GM19043 (cell line): Measurements from ENCODE around the gene TMEM240.
A peak's percentile ranks its signal among the peaks of the same experiment; 100 is the strongest.
"Not testable (repeated sequence)": the region's sequence is repeated elsewhere in the genome, so short reads cannot be mapped to it uniquely, and the experiment has no call there.

Experiments
- ATAC-seq: cut with Tn5 transposase; IDR thresholded peaks from one replicate; pipeline ENCODE4 v1.9.1; 2021; ENCODE audit warnings: low read depth; ENCODE audit not compliant: unreplicated experiment

The TMEM240 gene

DNA sequence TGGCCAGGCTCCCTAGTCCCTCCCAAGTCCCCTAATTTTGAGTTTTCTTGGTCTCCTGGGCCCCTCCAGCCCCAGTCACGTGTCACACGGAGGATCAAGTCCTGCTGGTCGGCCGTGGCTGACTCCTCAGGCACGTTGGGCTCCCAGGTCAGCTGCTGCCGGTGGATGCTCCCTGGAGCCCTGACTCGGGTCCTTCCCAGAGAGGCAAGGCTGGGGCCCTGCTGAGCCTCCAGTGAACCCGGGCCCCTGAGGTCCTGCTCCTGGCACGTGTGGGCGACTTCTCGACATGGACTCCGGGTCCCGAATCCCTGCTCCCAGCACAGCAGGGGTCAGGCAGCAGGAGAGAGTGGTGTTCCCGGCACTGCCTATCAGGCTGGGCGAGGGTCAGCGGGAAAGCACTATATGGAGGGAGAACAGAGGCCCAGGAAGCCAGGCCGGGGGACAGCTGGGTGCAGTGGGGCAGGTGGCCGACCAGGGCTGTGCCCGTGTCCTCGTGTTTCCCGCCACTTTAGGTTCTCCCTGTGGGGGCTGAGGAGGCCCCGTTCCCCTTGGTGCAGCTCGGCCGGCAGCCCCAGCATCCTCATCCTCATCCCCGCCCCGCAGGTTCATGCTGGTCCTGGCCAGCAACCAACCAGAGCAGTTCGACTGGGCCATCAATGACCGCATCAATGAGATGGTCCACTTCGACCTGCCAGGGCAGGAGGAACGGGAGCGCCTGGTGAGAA is 13.2 kb downstream of the TMEM240 start:
- no peak for ATAC-seq

DNA sequence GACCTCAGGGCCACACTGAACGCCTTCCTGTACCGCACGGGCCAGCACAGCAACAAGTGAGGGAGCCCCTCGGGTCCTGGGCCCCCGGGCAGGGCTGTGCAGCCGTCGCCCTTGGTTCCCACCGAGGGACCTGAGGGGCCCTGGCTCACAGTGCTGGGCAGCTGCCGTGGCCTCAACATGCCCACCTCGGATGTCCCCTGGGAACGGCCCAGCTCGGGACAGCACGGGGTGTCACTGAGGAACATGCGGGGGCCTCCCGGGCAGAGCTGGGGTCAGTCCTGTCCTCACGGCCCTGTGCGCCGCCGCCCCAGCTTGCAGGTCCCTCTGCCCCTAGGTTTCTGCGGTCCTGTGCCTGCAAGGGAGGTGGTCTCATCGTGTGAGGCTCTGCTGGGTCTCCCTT is 13.9 kb downstream of the TMEM240 start:
- not testable (repeated sequence) for ATAC-seq

DNA sequence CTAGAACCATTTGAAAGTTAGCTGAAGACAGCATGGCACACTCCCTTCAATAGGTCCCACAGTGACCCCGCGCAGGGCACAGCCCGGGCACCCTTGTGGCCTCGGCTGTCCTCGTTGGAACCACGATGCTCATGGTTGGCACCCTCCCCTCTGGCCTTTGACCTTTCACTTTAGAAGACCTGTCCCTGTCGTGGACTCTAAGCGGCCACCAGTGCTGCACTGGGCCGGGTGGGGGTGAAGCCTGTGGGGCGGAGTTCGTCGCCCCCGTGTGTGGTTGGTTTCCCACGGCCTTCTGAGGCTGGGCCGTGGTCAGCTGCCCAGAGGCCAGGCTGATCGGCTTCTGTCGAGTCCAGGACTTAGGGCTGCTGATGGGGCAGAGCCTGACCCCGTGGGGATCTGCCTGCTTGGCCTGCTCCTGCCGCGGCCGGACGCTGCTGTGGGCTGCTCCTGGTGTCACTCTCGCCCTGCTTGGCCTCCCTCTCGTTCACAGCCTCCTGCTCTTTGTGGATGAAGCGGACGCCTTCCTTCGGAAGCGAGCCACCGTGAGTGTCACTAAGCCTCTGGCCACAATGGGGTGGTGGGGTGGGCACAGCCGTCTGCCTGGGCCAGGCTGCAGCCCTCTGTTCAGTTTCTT is 15.6 kb downstream of the TMEM240 start:
- ATAC-seq: not testable (repeated sequence)

DNA sequence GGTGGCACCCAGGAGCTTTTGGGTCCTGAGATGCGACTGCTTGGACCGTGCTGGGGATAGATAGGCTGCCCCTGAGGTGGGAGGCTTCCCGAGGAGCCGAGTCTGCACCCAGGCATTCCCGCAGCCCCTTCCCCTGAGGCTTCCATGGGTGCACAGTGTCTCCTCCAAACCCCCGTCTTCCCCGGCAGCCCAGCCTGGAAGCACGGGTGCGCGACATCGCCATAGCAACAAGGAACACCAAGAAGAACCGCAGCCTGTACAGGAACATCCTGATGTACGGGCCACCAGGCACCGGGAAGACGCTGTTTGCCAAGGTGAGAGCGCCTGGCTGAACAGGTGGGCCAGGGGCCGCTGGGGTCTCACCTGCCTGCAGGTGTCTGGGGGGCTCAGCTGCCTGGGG is 16.8 kb downstream of the TMEM240 start:
- ATAC-seq: not testable (repeated sequence)

DNA sequence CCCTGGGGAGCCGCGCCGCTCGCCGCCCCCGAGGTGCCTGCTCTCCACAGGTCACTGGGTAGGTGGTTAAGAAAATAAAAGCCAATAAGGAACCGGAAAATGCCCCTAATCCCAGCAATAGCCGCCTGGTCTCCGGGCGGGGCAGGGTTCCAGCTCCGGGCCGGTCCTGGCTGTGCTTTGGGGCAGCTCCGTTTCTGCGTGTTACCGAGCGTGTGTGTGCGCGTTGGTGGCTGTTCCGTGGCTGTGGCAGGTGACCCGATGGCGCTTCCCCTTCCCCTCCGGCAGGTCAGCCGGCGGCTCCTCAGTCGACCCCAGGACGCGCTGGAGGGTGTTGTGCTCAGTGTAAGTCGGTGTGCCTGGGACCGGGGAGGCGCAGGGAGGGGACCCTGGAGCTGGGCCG is 17.2 kb downstream of the TMEM240 start:
- not testable (repeated sequence) for ATAC-seq

GRCh38 chr1:1522536-1522935 is 17.9 kb downstream of the TMEM240 start:
- not testable (repeated sequence) for ATAC-seq

- no peak for ATAC-seq
Observed at GRCh38 chr1:1521331-1521730, 19.1 kb downstream of the TMEM240 start.

GRCh38 chr1:1519805-1520505 is 20.5 kb downstream of the TMEM240 start:
- ATAC-seq: not testable (repeated sequence)

DNA sequence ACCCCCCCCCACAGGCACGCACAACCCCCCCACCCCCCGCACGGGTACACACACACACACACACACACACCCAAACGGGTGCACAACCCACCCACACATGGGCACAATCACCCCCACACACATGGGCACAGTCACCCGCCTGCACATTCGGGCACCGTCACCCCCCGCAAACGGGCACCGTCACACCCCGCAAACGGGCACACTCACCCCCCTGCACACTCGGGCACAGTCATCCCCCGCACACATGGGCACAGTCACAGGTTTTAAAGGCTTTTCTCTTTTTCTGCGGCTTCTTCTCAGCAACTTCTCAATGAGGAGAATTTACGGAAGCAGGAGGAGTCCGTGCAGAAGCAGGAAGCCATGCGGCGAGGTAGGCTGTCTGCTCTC is 21.8 kb downstream of the TMEM240 start:
- ATAC-seq: not testable (repeated sequence)

DNA sequence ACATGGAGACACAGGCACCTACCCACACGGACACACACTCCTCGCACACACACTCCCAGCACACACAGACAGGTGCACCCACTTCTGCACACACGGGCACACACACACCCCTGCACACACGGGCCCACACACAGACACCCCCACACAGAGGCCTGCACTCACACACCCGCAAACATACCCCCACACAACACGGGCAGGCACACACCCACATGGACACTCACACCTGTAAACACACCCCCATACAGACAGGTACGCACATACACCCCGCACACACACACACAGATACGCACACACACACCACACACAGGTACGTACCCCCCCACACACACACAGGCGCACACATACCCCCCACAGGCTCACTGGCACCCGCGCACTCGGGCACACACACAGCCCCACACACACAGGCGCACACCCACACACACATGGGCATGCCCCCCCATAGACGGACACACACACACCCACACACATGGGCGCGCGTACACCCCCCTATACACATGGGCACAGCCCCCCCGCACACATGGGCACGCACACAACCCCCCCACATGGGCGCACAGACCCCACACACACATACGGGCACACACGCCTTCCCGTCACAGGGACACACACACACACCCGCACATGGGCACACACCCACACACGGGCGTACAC is 22.3 kb downstream of the TMEM240 start:
- no peak for ATAC-seq

- ATAC-seq: not testable (repeated sequence)
Observed at GRCh38 chr1:1516923-1517322, 23.5 kb downstream of the TMEM240 start.

DNA sequence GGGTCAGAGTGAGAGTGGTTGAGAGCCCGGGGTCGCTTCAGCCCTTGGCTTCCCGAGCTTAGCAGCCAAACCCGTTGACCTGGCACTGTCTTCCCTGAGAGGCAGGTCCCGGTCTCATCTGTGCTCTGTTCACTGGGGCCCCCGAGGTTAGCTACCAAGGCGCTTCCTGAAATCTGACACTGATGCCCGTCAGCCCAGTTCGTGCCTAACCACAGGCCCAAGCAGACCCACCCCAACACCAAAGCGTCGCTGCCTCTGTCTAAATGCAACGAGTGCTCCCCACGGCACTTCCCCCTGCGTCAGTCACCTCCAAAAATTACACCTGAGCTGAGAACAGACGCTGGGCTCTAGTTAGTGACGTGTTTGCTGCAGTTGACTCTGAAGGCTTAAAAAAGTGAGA is 26.0 kb downstream of the TMEM240 start:
- not testable (repeated sequence) for ATAC-seq

DNA sequence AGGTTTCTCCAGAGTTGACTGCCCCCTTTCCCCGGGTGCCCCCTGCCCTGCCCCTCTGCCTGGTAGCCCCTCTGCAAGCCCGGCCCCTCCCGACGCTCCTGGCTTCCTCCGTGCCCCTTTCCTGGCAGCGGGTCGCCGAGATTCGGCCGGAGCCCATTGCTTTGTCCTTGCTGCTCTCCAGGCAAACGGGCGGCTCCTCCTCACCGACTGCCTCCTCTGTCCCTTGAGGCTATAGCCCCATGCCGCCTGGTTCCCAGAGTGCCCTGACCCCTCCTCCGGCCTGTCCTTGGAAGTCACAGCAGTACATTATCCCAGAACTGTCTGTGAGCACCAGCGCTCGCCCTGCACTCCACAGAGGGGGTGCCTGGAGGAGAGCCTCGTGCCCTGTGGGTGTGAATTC is 26.7 kb downstream of the TMEM240 start:
- ATAC-seq: not testable (repeated sequence)

GRCh38 chr1:1512425-1512824 is 28.0 kb downstream of the TMEM240 start:
- not testable (repeated sequence) for ATAC-seq

DNA sequence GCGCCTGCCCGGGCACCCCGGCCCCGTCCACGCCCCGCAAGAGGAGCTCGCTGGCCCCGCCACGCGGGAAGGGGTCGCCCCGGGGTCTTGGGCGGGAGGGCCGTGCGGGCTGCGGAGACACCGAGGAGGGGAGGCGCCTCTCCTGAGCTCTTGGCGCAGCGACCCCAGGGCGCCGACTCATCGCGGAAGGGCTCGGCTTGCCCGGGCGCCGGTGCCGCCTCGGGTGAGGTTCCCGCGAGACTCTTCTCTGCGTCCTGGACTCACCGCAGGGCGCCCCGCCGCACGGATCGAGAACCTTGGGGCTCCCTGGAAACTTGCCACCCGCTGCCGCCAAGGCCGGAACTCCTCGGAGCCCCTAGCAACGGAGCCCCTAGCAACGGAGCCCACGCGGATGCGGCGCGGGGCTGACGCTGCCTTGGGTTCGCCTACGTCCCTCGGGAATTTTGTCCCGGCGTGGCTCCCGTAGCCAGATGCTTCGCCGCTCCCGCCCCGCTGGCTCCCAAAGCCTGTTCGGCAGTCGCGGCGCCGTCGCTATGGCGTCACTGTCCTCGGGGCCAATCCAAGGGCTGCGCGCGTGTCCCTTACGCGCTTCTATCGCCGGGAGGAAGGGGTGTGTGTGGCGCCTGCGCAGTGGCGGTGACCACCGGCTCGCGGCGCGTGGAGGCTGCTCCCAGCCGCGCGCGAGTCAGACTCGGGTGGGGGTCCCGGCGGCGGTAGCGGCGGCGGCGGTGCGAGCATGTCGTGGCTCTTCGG is 28.7 kb downstream of the TMEM240 start, which contains the start of gene ATAD3A:
ATAD3A (plus strand) TSS at position 630 of the 753 bp plus-strand sequence; CDS start at position 737, 107 bp downstream.
- peak; percentile 81 for ATAC-seq

GRCh38 chr1:1510912-1511532 is 29.4 kb downstream of the TMEM240 start:
- ATAC-seq: no peak

- ATAC-seq: not testable (repeated sequence)
Observed at GRCh38 chr1:1509465-1509850, 31.0 kb downstream of the TMEM240 start.

DNA sequence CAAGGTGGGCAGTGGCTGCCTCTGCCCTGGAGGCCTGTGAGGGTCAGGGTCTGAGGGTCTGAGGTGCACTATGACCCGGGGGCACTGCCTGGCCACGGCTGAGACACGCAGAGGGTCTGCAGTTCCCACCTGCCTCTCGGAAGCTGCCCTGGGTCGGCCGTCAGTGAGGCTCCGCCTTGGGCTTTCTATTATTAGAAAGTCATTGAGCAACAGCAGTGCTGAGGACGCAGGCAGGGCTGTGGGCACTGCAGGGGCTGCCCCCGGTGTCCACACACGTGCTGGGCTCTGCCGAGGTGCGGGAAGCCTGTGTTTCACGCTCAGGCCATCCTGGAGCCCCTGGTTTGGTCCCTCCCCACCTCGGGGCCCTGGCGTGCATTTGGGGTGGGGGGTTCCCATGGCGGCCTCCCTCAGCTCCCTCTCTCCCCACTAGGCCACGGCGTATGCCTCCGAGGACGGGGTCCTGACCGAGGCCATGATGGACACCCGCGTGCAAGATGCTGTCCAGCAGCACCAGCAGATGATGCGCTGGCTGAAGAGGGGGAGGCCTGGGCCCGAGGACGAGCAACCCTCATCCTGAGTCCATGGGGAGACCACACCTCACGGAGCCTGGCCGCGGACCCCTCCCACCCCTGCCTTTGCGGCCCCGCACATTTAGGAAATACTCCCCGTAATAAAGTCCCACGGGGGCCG is 31.5 kb downstream of the TMEM240 start:
- ATAC-seq: not testable (repeated sequence)

GRCh38 chr1:1507305-1507704 is 33.1 kb downstream of the TMEM240 start:
- no peak for ATAC-seq
